ENCODE measurements around the gene NCKAP5.
"Not testable (repeated sequence)": the region's sequence is repeated elsewhere in the genome, so short reads cannot be mapped to it uniquely, and the experiment has no call there.

DNA sequence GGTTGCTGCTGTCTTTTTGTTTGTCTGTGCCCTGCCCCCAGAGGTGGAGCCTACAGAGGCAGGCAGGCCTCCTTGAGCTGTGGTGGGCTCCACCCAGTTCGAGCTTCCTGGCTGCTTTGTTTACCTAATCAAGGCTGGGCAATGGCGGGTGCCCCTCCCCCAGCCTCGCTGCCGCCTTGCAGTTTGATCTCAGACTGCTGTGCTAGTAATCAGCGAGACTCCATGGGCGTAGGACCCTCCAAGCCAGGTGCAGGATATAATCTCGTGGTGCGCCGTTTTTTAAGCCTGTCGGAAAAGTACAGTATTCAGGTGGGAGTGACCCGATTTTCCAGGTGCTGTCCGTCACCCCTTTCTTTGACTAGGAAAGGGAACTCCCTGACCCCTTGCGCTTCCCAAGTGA lies 97.8 kb downstream of the NCKAP5 start:
- TF ChIP-seq, protein P1, sequence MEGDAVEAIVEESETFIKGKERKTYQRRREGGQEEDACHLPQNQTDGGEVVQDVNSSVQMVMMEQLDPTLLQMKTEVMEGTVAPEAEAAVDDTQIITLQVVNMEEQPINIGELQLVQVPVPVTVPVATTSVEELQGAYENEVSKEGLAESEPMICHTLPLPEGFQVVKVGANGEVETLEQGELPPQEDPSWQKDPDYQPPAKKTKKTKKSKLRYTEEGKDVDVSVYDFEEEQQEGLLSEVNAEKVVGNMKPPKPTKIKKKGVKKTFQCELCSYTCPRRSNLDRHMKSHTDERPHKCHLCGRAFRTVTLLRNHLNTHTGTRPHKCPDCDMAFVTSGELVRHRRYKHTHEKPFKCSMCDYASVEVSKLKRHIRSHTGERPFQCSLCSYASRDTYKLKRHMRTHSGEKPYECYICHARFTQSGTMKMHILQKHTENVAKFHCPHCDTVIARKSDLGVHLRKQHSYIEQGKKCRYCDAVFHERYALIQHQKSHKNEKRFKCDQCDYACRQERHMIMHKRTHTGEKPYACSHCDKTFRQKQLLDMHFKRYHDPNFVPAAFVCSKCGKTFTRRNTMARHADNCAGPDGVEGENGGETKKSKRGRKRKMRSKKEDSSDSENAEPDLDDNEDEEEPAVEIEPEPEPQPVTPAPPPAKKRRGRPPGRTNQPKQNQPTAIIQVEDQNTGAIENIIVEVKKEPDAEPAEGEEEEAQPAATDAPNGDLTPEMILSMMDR (IDR thresholded peaks at IDR 0.05; ENCODE audit: borderline replicate concordance, extremely low read depth, low read length, poor library complexity, severe bottlenecking), result not testable (repeated sequence)
- TF ChIP-seq EZH2 (IDR thresholded peaks at IDR 0.05; ENCODE audit: borderline replicate concordance, low read depth, low read length, severe bottlenecking), result not testable (repeated sequence)

All from DND-41 (cell line).